H1 (cell line): ENCODE measurements around the gene VPS13A. TPM values are rescaled to one million over a fixed set of nuclear protein-coding genes. Genes with fewer than 3 reads are reported as not detected.
"Not testable (repeated sequence)": the region's sequence is repeated elsewhere in the genome, so short reads cannot be mapped to it uniquely, and the experiment has no call there.

Experiments used
- CTCF ChIA-PET: fragments of 300-600 bp; sonication (Branson Sonifier 250); formaldehyde crosslinking; loops from one replicate; lab custom pipeline; 2021; ENCODE audit not compliant: partially characterized antibody; lab: Charles Lee
- POLR2A ChIA-PET: fragments of 300-600 bp; sonication (Branson Sonifier 250); formaldehyde crosslinking; loops from one replicate; lab custom pipeline; 2021; ENCODE audit warnings: inconsistent platforms; ENCODE audit not compliant: partially characterized antibody; lab: Charles Lee
- DNase-seq, 2 experiments: peaks; one replicate each; pipeline versions ENCODE4 v3.0.0 to v3.0.0-alpha.2; 2010 to 2022; ENCODE audit warnings: low spot score in 2 of 2, low read depth in 1 of 2, mixed read lengths in 1 of 2
- FAIRE-seq: peaks from 2 replicates; lab custom pipeline; 2011; peaks lifted over from hg19 to GRCh38; lab: Jason Lieb, UNC
- H2AFZ ChIP-seq: 2 replicates; pipeline ENCODE4 v1.8.1; 2012; ENCODE audit warnings: low read length, inconsistent platforms
- H2AK5ac ChIP-seq: 2 replicates; pipeline ENCODE4 v1.6.1; 2013; ENCODE audit warnings: low read depth, low read length
- H2BK120ac ChIP-seq: replicated peaks from 2 replicates; pipeline ENCODE3; 2013; ENCODE audit warnings: low read depth, low read length, inconsistent platforms
- H2BK12ac ChIP-seq: 2 replicates; pipeline ENCODE4 v1.6.1; 2013; ENCODE audit warnings: low read depth, low read length
- H2BK15ac ChIP-seq: 2 replicates; pipeline ENCODE4 v1.6.1; 2013; ENCODE audit warnings: low read length
- H2BK20ac ChIP-seq: 2 replicates; pipeline ENCODE4 v1.6.1; 2013; ENCODE audit warnings: low read length
- H2BK5ac ChIP-seq: 2 replicates; pipeline ENCODE4 v1.6.1; 2013; ENCODE audit warnings: low read depth, low read length
- H3K14ac ChIP-seq: 2 replicates; pipeline ENCODE4 v1.6.1; 2013; ENCODE audit warnings: inconsistent platforms; ENCODE audit not compliant: insufficient read length
- H3K18ac ChIP-seq: 2 replicates; pipeline ENCODE4 v1.6.1; 2013; ENCODE audit warnings: low read length; ENCODE audit errors: extremely low read depth
- H3K23ac ChIP-seq: 2 replicates; pipeline ENCODE4 v1.6.1; 2013; ENCODE audit warnings: inconsistent platforms; ENCODE audit not compliant: insufficient read length
- H3K23me2 ChIP-seq: 2 replicates; pipeline ENCODE4 v1.6.1; 2013; ENCODE audit warnings: low read depth, low read length
- H3K27ac ChIP-seq: 2 replicates; pipeline ENCODE4 v1.6.1; 2011; ENCODE audit warnings: low read depth, low read length, inconsistent platforms
- H3K27me3 ChIP-seq, 4 experiments: replicated peaks in 1 of 4; 1 replicate in 1 of 4; 2 replicates in 3 of 4; pipeline versions ENCODE4 v1.6.1 to v1.8.1; 2011 to 2013; ENCODE audit warnings: low read length in 3 of 4, mild to moderate bottlenecking in 3 of 4, inconsistent platforms in 2 of 4, mixed read lengths in 2 of 4, moderate library complexity in 1 of 4; ENCODE audit not compliant: control insufficient read depth in 3 of 4, insufficient read depth in 3 of 4; ENCODE audit errors: extremely low read depth in 1 of 4
- H3K36me3 ChIP-seq, 4 experiments: 2 replicates each; pipeline versions ENCODE4 v1.6.1 to v1.8.1; 2011 to 2013; ENCODE audit warnings: mild to moderate bottlenecking in 4 of 4, low read length in 3 of 4, moderate library complexity in 2 of 4, control low read depth in 1 of 4, inconsistent platforms in 1 of 4; ENCODE audit not compliant: insufficient read depth in 4 of 4, control insufficient read depth in 2 of 4
- H3K4ac ChIP-seq: replicated peaks from 2 replicates; pipeline ENCODE3; 2013; ENCODE audit warnings: low read length, low read depth, mixed read lengths, inconsistent platforms; ENCODE audit not compliant: insufficient read length
- H3K4me1 ChIP-seq, 4 experiments: replicated peaks in 1 of 4; 1 replicate in 1 of 4; 2 replicates in 3 of 4; pipeline versions ENCODE4 v1.6.1 to v1.8.1; 2011 to 2013; ENCODE audit warnings: low read length in 3 of 4, inconsistent platforms in 2 of 4, mixed read lengths in 1 of 4; ENCODE audit not compliant: insufficient read depth in 4 of 4, control insufficient read depth in 3 of 4
- H3K4me2 ChIP-seq, 2 experiments: 2 replicates each; pipeline versions ENCODE4 v1.6.1 to v1.8.1; 2011 to 2013; ENCODE audit warnings: low read depth in 2 of 2, low read length in 2 of 2, control low read depth in 1 of 2, inconsistent platforms in 1 of 2, mild to moderate bottlenecking in 1 of 2; ENCODE audit not compliant: insufficient read depth in 1 of 2
- H3K4me3 ChIP-seq, 4 experiments: fragments of 200-600, 300-600 bp in 1 of 4; sonication (generic), shearing (Covaris generic), sonication (Bioruptor Twin) in 1 of 4; 2 replicates each; pipeline versions ENCODE4 v1.5.1 to v1.8.1; 2011 to 2016; ENCODE audit warnings: low read length in 4 of 4, low read depth in 3 of 4, control low read depth in 2 of 4, inconsistent platforms in 2 of 4, mild to moderate bottlenecking in 2 of 4, mixed read lengths in 1 of 4, moderate library complexity in 1 of 4; ENCODE audit not compliant: insufficient read depth in 2 of 4; ENCODE audit errors: extremely low read depth in 1 of 4
- H3K56ac ChIP-seq: replicated peaks from 2 replicates; pipeline ENCODE3; 2013; ENCODE audit warnings: low read depth, mild to moderate bottlenecking, mixed read lengths, low read length, inconsistent platforms; ENCODE audit not compliant: insufficient read length
- H3K79me1 ChIP-seq: 2 replicates; pipeline ENCODE4 v1.6.1; 2013; ENCODE audit warnings: low read depth, low read length, control low read depth
- H3K79me2 ChIP-seq, 2 experiments: 2 replicates each; pipeline versions ENCODE4 v1.6.1 to v1.8.1; 2012 to 2013; ENCODE audit warnings: low read length in 2 of 2, mild to moderate bottlenecking in 2 of 2, inconsistent platforms in 1 of 2; ENCODE audit not compliant: insufficient read depth in 2 of 2, control insufficient read depth in 1 of 2
- H3K9ac ChIP-seq, 4 experiments: replicated peaks in 1 of 4; 1 replicate in 1 of 4; 2 replicates in 3 of 4; pipeline versions ENCODE4 v1.6.1 to v1.8.1; 2011 to 2013; ENCODE audit warnings: low read depth in 3 of 4, low read length in 3 of 4, control low read depth in 2 of 4, mild to moderate bottlenecking in 2 of 4, moderate library complexity in 2 of 4, inconsistent platforms in 1 of 4; ENCODE audit errors: extremely low read depth in 1 of 4
- H3K9me3 ChIP-seq, 2 experiments: 2 replicates each; pipeline versions ENCODE4 v1.6.1 to v1.8.1; 2012 to 2013; ENCODE audit warnings: mild to moderate bottlenecking in 2 of 2, moderate library complexity in 2 of 2, control low read depth in 1 of 2, inconsistent platforms in 1 of 2, low read depth in 1 of 2, low read length in 1 of 2, mixed read lengths in 1 of 2; ENCODE audit not compliant: insufficient read depth in 2 of 2
- H4K20me1 ChIP-seq, 2 experiments: replicated peaks in 1 of 2; 2 replicates each; pipeline versions ENCODE3 to v1.8.1; 2011 to 2013; ENCODE audit warnings: inconsistent platforms in 2 of 2, low read length in 2 of 2, mild to moderate bottlenecking in 1 of 2; ENCODE audit not compliant: insufficient read depth in 2 of 2, control insufficient read depth in 1 of 2
- H4K5ac ChIP-seq: 2 replicates; pipeline ENCODE4 v1.6.1; 2013; ENCODE audit warnings: low read length, low read depth, mixed read lengths, inconsistent platforms; ENCODE audit not compliant: insufficient read length
- H4K8ac ChIP-seq: 2 replicates; pipeline ENCODE4 v1.8.0; 2013; ENCODE audit warnings: mild to moderate bottlenecking, moderate library complexity, low read length, inconsistent platforms; ENCODE audit not compliant: insufficient read depth; ENCODE audit errors: extremely low read depth
- H4K91ac ChIP-seq: replicated peaks from 2 replicates; pipeline ENCODE3; 2013; ENCODE audit warnings: low read length, mixed read lengths, inconsistent platforms; ENCODE audit not compliant: insufficient read length
- WGBS, 2 experiments: shearing (Covaris generic) in 1 of 2; methylation state at CpG; one replicate each; pipeline versions ENCODE4 v1.1.6 to v1.1.7; 2013 to 2015; ENCODE audit warnings: low lambda C conversion rate in 2 of 2, mixed read lengths in 2 of 2, inconsistent platforms in 1 of 2, low coverage in 1 of 2, missing lambda C conversion rate in 1 of 2; ENCODE audit not compliant: insufficient replicate concordance in 2 of 2, insufficient coverage in 1 of 2, insufficient read length in 1 of 2; ENCODE audit errors: extremely low coverage in 1 of 2, missing lambda C conversion rate in 1 of 2; 5-methylcytosine and 5-hydroxymethylcytosine counted together
- polyA plus RNA-seq, 7 experiments: library from polyadenylated mRNA; depleted of rRNA in 3 of 7; stranded (reverse) in 5 of 7; unstranded in 2 of 7; fragments of >200 nt in 5 of 7; fragments of 200-250 nt in 2 of 7; gene quantifications; 1 replicate in 5 of 7; 2 replicates in 1 of 7; 4 replicates in 1 of 7; pipeline versions ENCODE4 v1.2.1 to v1.2.3, GENCODE V29; 2011 to 2013; ENCODE audit warnings: missing spikeins in 2 of 7, mixed read lengths in 2 of 7
- total RNA-seq: library from RNA; stranded (reverse); fragmentation: NEBNext Ultra II Directional; extraction: Animal tissue kit (Norgen Biotek cat#: 25700); gene quantifications from 2 replicates; pipeline ENCODE4 v1.2.1, GENCODE V29; 2021

Gene VPS13A
- total and polyA plus RNA-seq, 2 of the 8 experiments (the other 6 are each of a cell fraction or from before 2014, with no cell fraction given), result 6.0 to 36.5 TPM

GRCh38 chr9:77408521-77408920 is 231.2 kb downstream of the VPS13A start:
- H3K27me3 ChIP-seq, H4K91ac ChIP-seq, DNase-seq, H3K27ac ChIP-seq, H2AFZ ChIP-seq, H2BK5ac ChIP-seq, H4K20me1 ChIP-seq, H3K4ac ChIP-seq, H2AK5ac ChIP-seq, H3K23me2 ChIP-seq, H3K14ac ChIP-seq, H3K79me2 ChIP-seq, H2BK20ac ChIP-seq, H2BK12ac ChIP-seq, H3K79me1 ChIP-seq, H4K8ac ChIP-seq, H3K4me3 ChIP-seq, H3K18ac ChIP-seq, H3K4me2 ChIP-seq, H2BK15ac ChIP-seq, H3K4me1 ChIP-seq, H2BK120ac ChIP-seq, H3K56ac ChIP-seq, H3K9ac ChIP-seq, H3K23ac ChIP-seq, FAIRE-seq, POLR2A ChIA-PET, H4K5ac ChIP-seq: not testable (repeated sequence)
- 76% methylated on average over 8 of the region's 9 CpGs; no CpG with 5 or more reads in 1 of the 2 experiments for WGBS, 2 experiments
- Histone ChIP-seq H3K9me3 (peaks cover 9 to 20% of the 10 kb centered on the region in 2 experiments), H3K36me3 (peaks cover 3 to 31% (median 12%) of the 10 kb centered on the region in 4 experiments; a peak in 7 of 8 replicates)
- CTCF ChIA-PET, result interaction anchor here (1.0 kb wide), 1 partner anchor 25 kb away, joined by 3 read pairs; no protein-coding TSS in a partner anchor
